IPS-18c (cell line): ENCODE measurements around the gene TSPEAR.
"Not testable (repeated sequence)": the region's sequence is repeated elsewhere in the genome, so short reads cannot be mapped to it uniquely, and the experiment has no call there.

Experiments used
- H3K4me3 ChIP-seq: 2 replicates; pipeline ENCODE4 v1.7.0; 2013; ENCODE audit warnings: low read depth, mild to moderate bottlenecking, low read length, moderate library complexity; ENCODE audit not compliant: insufficient read depth
- H3K9me3 ChIP-seq: one replicate; pipeline ENCODE4 v1.6.1; 2013; ENCODE audit warnings: mild to moderate bottlenecking, low read length, moderate library complexity; ENCODE audit not compliant: control insufficient read depth, insufficient read depth

TSPEAR gene

DNA sequence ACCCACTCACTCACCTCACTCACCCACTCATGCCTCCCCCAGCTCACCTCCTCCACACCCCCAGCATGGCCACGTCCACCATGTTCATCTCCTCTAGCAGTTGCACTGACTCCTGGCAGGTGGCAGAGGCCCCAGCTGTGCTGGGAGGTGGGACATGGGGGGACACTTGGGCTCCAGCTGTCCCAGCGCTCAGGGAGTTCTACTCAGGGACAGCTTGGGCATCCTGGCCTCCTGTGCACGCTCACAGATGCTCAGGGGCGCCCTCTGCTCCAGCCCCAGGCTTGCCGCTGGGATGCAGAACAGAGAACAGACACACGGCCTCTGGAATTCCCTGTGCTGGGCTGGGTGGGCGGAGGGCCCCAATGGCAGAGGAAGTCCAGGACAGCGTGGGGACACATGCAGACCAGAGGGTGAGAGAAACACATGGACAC is 94.3 kb downstream of the TSPEAR start:
- Histone ChIP-seq H3K9me3 (peaks cover 3% of the 10 kb centered on the region), H3K4me3 (no peak overlapping the region)

DNA sequence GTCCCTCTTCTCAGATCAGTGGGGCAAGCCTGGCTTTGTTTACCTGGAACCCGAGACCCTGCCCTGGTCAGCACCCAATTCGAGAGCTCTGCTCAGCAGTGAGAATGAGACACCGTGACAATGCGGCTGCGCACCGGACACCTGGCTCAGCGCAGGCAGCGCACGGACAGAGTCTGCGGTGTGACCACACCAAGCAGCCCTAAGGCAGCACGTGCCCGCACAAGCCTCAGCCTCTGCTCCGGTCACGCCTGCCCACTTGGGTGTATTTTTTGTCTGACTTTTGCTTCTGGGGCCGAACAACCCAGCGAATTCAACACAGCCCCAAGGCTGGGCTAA is 94.8 kb downstream of the TSPEAR start:
- Histone ChIP-seq H3K4me3 (no peak overlapping the region), H3K9me3 (no peaks in the 10 kb centered on the region)

DNA sequence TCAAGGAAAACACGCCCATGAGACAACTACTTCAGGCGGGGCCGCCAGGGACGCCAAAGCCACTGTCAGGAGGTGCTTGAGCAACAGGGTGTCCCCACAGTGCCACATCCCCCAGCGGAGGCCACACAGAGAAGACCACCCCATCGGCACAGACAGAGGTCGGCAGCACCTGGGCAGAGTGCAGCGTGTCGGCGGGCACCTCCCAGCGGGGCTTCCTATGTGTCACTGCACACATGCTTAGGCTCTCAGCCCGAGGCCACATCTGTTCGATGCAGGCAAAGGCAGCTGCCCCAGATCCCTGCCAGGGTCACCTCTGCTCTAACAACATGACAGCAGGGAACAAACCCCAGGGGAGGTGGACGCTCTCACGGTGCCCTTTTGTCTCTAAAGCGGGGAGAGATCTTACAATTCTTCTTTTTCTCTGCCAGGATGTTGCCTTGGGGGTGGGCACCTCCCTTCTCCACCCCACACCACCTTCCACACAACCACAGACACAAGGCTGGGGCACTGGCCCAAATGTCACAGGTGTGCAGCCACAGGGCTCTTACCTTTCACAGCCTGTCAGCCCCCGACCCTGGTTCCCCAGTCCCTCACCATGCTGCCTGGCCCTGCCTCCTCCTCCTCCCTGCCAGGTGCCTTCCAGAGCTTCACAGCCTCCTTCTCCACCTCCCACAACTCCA is 95.3 kb downstream of the TSPEAR start:
- H3K9me3 ChIP-seq, result no peaks in the 10 kb centered on the region
- H3K4me3 ChIP-seq, result no peak overlapping the region

DNA sequence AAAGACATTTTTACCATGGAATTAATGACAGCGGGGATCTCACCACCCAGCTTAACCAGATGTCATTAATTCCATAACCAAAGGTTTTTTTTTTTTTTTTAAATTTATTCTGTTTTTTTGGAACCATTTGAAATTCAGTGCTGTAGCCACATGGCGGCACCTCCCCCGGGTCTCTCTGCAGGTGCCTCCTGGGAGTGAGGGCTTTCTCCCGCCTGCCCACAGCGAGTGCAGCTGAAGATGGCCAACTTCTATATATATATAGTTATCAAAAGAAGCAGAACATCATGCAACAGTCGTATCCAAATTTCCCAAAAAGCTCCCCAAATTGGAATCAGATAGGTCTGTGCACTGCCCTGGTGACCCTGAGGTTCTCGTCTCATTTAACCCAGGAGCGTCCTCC is 95.9 kb downstream of the TSPEAR start:
- Histone ChIP-seq H3K9me3 (peaks cover 5% of the 10 kb centered on the region), H3K4me3 (no peak overlapping the region)

DNA sequence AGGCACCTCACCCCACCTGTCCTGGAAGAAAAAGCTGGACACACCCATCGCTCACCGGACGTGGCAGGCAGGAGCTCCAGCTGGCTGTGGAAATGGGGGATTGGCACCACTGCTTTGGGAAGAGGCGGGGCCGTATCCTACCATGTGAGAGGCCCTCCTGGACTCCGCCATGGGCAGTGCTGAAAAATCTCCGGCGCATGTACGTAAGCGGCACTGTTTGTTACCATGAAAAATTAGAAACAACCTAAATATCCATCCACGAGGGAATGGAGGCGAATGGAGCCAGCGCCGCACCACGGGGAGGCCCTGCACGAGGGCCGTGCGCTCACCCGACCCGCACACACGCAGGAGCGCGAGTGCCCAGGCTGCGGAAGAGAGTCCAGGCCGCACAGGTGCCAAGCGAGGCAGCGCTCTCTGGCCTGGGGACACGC is 96.4 kb downstream of the TSPEAR start:
- Histone ChIP-seq H3K4me3 (no peak overlapping the region), H3K9me3 (peaks cover 6% of the 10 kb centered on the region)

DNA sequence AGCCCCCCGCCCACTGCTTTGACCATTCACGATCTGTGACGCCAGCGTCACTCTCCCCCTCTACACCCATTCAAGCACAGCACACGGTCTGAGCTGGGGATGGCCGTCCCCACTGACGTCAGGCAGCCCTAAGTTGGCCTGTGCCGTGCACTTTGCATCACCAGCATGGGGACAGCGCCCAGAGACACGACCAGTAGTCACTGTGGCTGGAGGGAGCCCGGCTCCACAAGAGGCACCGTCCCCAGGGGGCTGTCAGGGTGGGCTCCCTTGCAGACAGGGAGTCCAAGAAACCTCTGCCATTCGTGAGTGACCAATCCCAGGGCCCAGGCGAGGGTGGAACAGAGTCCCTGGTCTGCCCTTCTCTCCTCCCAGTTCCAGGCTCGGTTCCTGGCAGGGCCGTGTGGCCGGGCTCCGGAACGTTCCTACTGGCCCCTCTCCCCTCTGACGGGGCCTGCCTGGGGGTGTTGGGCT is 97.2 kb downstream of the TSPEAR start:
- H3K4me3 ChIP-seq, result no peak overlapping the region
- peaks cover 6% of the 10 kb centered on the region for H3K9me3 ChIP-seq

DNA sequence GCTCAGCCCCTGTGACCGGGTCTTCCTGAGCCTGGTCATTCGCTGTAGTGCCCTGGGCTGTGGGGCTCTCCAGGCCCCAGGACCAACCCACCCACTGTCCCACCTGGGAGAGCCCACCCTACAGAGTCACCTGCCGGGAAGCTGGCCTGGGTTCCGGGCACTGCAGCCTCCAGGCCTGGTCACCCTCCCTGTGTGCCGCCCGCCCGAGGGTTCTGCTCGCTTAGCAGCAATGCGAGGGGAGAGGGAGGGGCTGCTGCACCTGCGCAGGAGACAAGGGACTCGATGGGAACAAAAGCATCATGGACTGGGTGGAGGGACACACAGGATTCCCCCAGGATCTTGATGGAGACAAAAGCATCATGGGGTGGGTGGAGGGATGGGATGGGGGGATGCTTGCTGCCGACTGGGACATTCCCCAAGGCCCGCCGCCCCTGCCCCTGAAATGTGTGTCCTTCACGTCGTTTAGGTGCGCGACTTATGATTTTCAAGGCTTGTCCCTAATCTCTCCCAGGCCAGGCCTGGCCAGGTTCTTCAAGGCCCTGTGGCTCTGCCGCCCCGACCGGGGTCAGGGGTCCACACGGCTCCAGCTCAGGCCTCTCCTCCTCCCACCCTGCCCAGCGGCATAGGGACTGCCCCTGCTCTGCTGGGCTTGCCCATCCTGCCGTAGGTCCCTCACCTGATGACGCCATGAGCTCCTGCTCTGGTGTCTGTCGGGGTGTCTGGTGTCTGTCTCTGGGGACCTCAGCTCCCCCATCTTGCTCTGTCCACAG is 97.8 kb downstream of the TSPEAR start:
- Histone ChIP-seq H3K9me3 (peaks cover 6% of the 10 kb centered on the region), H3K4me3 (no peak overlapping the region)

DNA sequence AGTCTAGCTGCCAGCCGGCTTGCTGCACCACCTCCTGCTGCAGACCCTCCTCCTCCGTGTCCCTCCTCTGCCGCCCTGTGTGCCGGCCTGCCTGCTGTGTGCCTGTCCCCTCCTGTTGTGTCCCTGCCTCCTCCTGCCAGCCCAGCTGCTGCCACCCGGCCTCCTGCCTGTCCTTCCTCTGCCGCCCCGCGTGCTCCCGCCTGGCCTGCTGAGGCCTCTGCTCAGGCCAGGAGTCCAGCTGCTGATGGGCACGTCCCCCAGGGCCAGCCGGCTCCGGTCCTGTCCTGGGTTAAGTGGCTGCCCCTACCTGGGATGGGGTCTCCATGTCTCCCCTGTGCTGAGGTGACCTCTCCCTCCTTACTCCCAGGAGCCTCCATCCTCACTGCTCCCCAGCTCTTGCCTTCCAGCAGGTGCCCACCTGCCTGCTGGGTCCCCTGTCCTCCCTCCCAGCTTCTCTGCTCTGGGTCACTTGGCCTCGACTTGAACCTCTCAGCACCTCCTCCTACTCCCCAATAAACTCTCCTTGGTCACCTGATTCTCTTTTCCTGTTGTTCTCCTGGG is 98.6 kb downstream of the TSPEAR start:
- Histone ChIP-seq H3K9me3 (peaks cover 6% of the 10 kb centered on the region), H3K4me3 (no peak overlapping the region)

DNA sequence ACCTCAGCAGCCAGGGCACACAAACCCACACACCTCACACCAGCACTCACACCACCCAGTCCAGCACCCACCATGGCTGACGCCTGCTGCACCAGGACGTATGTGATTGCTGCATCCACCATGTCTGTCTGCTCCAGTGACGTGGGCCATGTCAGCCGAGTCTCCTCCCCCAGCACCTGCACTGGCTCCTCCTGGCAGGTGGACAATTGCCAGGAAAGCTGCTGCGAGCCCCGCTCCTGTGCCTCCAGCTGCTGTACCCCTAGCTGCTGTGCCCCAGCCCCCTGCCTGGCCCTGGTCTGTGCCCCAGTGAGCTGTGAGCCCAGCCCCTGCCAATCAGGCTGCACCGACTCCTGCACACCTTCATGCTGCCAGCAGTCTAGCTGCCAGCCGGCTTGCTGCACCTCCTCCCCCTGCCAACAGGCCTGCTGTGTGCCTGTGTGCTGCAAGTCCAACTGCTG is 99.3 kb downstream of the TSPEAR start, which contains the start of gene KRTAP10-8:
Gene KRTAP10-8 (plus strand): TSS at position 51 of the 458 bp plus-strand sequence. CDS start 22 bp downstream, at position 73.
- Histone ChIP-seq H3K4me3 (no peak within 1 kb of the TSS), H3K9me3 (peaks cover 6% of the 10 kb centered on the region)

DNA sequence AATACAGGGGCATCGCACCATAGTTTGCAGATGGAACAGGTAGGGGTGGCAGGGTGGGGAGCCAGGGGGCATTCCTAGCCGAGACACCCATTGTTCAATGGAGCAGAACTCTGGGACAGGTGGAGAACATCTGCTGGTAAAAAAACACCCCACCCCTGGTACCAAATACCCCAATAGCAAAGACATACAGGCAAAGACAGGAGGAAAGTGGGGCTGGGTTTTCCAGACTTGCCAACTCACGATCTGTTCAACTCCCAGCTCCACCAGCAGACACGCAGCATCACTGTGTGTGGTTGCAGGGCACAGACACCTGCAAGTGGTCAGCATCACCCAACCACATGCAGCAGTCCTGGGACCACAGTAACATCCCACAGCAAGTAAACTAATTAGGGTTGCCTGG is 99.8 kb downstream of the TSPEAR start:
- Histone ChIP-seq H3K4me3 (no peak overlapping the region), H3K9me3 (peaks cover 6% of the 10 kb centered on the region)

DNA sequence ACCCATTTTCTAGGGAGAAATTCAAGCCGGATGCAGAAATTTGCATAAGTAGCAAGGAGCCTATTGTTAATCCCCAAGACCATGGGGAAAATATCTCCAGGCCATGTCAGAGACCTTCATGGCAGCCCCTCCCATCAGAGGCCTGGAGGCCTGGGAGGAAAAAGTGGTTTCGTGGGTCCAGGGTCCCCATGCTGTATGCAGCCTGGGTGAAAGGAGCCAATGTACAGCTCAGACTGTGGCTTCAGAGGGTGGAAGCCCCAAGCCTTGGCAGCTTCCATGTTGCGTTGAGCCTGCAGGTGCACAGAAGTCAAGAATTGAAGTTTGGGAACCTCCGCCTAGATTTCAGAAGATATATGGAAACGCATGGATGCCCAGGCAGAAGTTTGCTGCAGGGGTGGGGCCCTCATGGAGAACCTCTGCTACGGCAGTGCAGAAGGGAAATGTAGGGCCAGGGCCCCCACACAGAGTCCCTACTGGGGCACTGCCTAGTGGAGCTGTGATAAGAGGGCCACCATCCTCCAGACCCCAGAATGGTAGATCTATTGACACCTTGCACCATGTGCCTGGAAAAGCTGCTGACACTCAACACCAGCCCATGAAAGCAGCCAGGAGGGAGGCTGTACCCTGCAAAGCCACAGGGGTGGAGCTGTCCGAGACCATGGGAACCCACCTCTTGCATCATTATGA is 101.1 kb downstream of the TSPEAR start:
- not testable (repeated sequence) for H3K4me3 ChIP-seq

DNA sequence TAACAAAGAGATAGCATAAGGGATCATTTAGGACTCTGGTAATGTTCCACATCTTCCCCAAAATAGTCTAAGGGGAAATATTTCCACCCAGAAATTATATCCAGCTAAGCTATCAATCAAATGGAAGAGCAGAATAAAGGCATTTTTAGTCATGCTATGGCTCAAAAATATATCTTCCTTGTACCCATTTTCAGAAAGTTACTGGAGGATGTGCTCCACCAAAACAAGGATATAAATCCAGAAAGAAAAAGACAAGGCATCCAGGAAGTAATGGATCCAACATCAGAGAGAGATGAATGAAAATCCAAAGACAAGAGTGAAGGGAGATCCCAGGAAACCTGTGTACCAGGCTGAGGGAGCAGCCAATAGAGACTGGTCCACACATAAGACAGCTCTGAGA is 102.2 kb downstream of the TSPEAR start:
- Histone ChIP-seq H3K9me3 (peaks cover 6% of the 10 kb centered on the region), H3K4me3 (no peak overlapping the region)

More for the DNA sequence above, 101.1 kb downstream of the TSPEAR start:
- H3K9me3 ChIP-seq, result not testable (repeated sequence)

DNA sequence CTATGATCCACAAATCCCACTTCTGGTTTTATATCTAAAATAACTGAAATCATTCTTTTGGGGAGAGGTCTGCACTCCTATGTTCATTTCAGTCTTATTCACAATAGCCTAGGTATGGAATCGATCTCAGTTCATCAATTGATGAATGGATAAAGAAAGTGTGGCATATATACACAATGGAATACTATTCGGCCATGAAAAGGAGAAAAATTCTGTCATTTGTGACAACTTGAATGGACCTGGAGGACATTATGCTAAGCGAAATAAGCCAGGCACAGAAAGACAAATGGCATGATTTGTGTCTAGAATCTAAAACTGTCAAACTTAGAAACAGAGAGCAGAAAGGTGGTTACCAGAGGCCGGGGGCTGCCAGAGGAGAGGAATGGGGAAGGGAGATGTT is 104.9 kb downstream of the TSPEAR start:
- Histone ChIP-seq H3K9me3 (peaks cover 6% of the 10 kb centered on the region), H3K4me3 (no peak overlapping the region)

DNA sequence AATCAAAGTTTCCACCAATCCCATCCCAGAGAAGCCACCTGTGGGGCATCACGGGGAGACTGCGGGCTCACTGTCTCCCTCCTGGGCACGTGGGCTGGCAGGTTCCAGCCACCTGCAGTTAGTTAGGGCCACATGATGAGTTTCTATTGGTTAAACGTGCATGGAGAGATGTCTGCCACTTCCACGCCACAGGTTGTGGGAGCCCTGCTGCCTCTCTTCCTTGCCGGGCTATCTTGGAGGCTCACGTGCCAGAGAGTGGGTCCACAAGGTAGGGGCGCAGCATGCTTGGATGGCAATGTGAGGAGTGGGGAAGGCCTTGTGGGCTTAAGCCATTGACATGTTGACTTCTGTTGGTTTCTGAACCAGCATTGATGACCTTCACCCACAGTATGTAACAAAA is 107.5 kb downstream of the TSPEAR start:
- Histone ChIP-seq H3K4me3 (no peak overlapping the region), H3K9me3 (no peaks in the 10 kb centered on the region)

DNA sequence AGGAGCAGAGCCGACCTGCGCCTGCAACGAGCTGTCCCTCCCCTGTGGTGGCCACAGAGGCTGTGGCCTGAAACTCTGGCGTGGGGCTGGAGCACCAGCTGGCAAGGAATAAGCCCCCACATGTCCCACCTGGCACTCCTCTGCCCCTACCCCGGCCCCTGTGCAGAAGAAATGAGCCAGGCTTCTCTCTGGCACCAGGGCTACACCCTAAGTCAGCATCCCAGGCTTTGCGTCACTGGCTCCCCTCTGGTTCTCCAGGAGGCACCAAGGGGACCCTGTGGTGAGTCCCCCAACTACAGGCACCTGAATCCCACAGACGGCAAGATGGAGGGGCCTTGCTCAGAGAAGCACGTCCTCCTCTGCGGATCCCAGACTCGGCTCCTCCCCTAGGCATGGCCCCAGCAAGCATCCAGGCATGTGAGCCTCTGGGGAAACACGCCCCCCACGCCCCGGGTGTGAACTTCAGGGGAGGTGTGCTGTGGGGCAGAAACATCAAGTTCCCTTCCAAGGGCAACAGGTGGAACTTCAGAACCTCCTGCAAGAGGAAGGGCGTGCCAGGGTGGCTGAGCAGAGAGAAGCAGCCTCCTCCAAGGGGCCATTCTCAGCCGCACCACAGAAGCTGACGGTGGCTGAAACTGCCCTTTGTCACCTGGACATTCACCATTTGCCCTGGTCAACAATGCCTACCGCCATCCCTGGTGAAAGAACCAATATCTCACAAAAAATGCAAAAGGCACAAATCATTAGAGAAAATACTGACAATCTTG is 108.1 kb downstream of the TSPEAR start:
- no peak overlapping the region for H3K4me3 ChIP-seq
- no peaks in the 10 kb centered on the region for H3K9me3 ChIP-seq

DNA sequence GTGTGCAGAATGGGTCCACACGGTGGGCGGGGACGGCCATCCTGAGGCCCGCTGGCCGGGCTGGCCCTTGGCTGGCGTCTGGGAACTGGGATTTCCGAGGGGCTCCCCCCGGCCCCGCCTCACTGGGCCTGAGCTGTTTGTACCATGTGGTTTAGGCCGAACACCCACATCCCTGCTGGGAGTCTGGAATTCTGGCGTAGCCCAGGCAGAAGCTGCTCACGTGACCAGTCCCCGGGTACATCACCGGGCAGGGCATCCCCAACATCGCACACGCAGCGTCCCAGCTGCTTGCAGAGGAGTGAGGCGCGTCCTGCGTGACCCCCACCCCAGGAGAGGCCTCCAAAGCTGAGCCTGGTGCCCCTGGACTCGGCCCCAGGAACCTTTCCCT is 108.9 kb downstream of the TSPEAR start:
- no peaks in the 10 kb centered on the region for H3K9me3 ChIP-seq
- no peak overlapping the region for H3K4me3 ChIP-seq
